ENCODE data around the gene CASP2. TPM values are rescaled to one million over a fixed set of nuclear protein-coding genes. Genes with fewer than 3 reads are reported as not detected.

Gene CASP2
- total and polyA plus RNA-seq, 3 experiments from 2014 or later: 23.0 to 107 (median 105) TPM

DNA sequence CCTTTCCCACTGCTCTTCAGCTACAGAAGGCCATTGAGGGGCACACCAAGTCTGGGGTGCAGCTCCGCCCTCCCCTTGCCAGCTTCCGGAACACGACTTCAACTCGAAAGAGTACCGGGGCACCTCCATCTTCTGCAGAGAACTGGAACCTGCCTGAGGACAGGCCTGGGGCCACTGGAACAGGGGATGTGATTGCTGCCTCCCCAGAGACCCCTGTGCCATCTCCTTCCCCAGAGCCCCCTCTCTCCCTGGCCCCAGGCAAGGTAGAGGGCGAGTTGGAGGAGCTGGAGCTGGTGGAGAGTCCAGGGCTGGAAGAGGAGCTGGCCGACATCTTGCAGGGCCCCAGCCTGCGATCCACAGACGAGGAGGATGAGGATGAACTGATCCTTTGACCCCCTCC lies 63.4 kb downstream of the CASP2 start:
- ChIA-PET POLR2A (no interaction called here), CTCF (interaction anchor here (1.0 to 1.4 kb wide), 3 partner anchors 28 to 111 kb away, joined by 3 to 4 read pairs (median 4); no protein-coding TSS in a partner anchor)
- no peak overlapping the region for H3K4me3 Mint-ChIP-seq
- no peak for DNase-seq
- no peaks in the 10 kb centered on the region for H3K9me3 ChIP-seq (ENCODE audit: low read length)
- H3K4me1 ChIP-seq (ENCODE audit: insufficient read depth, low read length): no peaks in the 10 kb centered on the region
- no peaks in the 10 kb centered on the region for H3K9me3 Mint-ChIP-seq
- no peak overlapping the region for H3K27ac Mint-ChIP-seq
- H3K4me1 Mint-ChIP-seq: peaks cover 0 to 5% (median 0%) of the 10 kb centered on the region in 3 donors
- no peak overlapping the region for H3K27ac ChIP-seq (ENCODE audit: low read depth, low read length)
- H3K27me3 Mint-ChIP-seq: peaks cover 3 to 5% of the 10 kb centered on the region in 2 donors
- no peak overlapping the region for H3K4me3 ChIP-seq (ENCODE audit: low read length)
- H3K27me3 ChIP-seq (ENCODE audit: insufficient read depth, low read length, poor library complexity, severe bottlenecking): no peaks in the 10 kb centered on the region
- no peaks in the 10 kb centered on the region for H3K36me3 Mint-ChIP-seq
- H3K36me3 ChIP-seq (ENCODE audit: insufficient read depth, low read length): no peaks in the 10 kb centered on the region

DNA sequence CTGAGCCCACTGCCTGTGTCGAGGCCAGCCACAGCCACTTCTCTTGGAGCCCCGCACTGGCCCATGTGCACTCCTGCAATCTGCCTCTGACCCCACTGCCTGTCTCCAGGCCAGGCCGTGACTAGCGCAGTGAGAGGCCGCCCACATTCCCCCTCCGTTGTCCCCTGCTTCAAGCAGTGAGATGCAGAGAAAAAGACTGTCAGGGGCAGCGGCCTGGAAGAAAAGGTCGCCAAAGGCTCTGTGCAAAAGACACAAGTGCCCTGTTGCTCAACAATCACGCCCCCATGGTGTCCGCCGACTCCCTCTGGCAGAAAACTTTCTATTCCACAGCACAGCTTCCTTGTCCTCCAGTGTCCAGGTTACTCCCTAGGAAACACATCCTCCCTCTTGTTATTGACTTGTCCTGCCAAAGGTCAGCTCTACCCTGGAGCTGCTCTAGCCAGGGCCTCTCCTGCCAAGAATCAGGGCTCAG lies 64.4 kb downstream of the CASP2 start:
- H3K4me3 Mint-ChIP-seq: no peak overlapping the region
- peaks cover 0 to 5% (median 0%) of the 10 kb centered on the region in 3 donors for H3K4me1 Mint-ChIP-seq
- H3K27ac Mint-ChIP-seq: peak overlapping the region in 1 of 8 donors; percentile 68
- no peaks in the 10 kb centered on the region for H3K4me1 ChIP-seq (ENCODE audit: insufficient read depth, low read length)
- no peak overlapping the region for H3K4me3 ChIP-seq (ENCODE audit: low read length)
- no peaks in the 10 kb centered on the region for H3K36me3 Mint-ChIP-seq
- H3K9me3 Mint-ChIP-seq: no peaks in the 10 kb centered on the region
- H3K27me3 ChIP-seq (ENCODE audit: insufficient read depth, low read length, poor library complexity, severe bottlenecking): no peaks in the 10 kb centered on the region
- H3K36me3 ChIP-seq (ENCODE audit: insufficient read depth, low read length): no peaks in the 10 kb centered on the region
- H3K27me3 Mint-ChIP-seq: peaks cover 3 to 5% of the 10 kb centered on the region in 2 donors
- CTCF ChIA-PET: no interaction called here
- DNase-seq: no peak
- H3K9me3 ChIP-seq (ENCODE audit: low read length): no peaks in the 10 kb centered on the region
- no peak overlapping the region for H3K27ac ChIP-seq (ENCODE audit: low read depth, low read length)
- POLR2A ChIA-PET: no interaction called here

DNA sequence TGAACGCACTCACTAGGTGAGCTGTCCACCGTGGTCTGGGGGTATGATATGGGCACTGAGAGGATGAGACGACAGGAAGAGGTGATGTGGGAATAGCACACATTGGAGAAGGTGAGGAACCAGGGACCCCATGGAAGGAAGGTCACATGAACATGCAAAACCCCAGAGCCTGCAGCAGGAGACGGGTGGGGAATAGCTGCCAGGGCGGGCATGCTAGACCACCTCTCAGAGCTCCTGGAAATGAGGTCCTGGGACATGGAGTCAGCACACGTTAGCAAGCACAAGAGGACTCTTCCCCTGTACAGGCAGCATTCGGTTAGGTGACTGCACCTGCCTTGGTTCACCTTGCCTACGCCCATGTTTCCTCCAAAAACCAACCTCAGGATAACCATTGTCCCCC lies 66.2 kb downstream of the CASP2 start:
- no peak overlapping the region for H3K4me3 ChIP-seq (ENCODE audit: low read length)
- H3K27ac Mint-ChIP-seq: no peak overlapping the region
- CTCF ChIA-PET: no interaction called here

DNA sequence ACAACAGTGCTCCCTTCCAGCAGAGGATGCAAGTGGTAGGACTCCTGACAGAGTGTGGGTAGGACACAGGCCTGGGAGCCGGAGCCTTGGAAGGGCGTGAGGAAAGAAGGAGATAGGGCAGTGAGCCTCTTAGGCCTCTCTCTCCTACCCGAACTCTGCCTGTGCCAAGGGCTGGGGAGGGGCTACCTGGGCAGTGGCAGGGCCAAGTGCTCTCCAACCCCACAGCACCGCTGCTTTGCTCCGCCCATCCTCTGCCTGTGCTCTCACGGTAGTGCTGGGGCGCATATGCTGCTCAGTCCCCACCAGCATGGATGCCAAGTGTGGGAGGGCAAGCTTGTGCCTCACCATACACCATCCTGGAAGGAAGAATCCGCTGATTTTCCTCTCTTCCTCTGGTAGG lies 66.8 kb downstream of the CASP2 start:
- Mint-ChIP-seq H3K4me3 (no peak overlapping the region), H3K4me1 (peaks cover 0 to 5% (median 0%) of the 10 kb centered on the region in 3 donors), H3K27me3 (peaks cover 3 to 5% of the 10 kb centered on the region in 2 donors), H3K36me3 (no peaks in the 10 kb centered on the region), H3K27ac (peak overlapping the region in 1 of 8 donors; percentile 60), H3K9me3 (no peaks in the 10 kb centered on the region)
- Histone ChIP-seq H3K27ac (ENCODE audit: low read depth, low read length) (no peak overlapping the region), H3K9me3 (ENCODE audit: low read length) (no peaks in the 10 kb centered on the region), H3K27me3 (ENCODE audit: insufficient read depth, low read length, poor library complexity, severe bottlenecking) (no peaks in the 10 kb centered on the region), H3K4me3 (ENCODE audit: low read length) (no peak overlapping the region), H3K36me3 (ENCODE audit: insufficient read depth, low read length) (no peaks in the 10 kb centered on the region), H3K4me1 (ENCODE audit: insufficient read depth, low read length) (no peaks in the 10 kb centered on the region)
- CTCF ChIA-PET: interaction anchor here (1.0 to 2.4 kb wide), 4 partner anchors 10 to 115 kb away, joined by 3 to 9 read pairs (median 5); no protein-coding TSS in a partner anchor
- POLR2A ChIA-PET: interaction anchor here (1.0 kb wide), 1 partner anchor 21 kb away, joined by 4 read pairs; no protein-coding TSS in a partner anchor
- DNase-seq: no peak

More for the DNA sequence above, 66.2 kb downstream of the CASP2 start:
- no peak overlapping the region for H3K27ac ChIP-seq (ENCODE audit: low read depth, low read length)
- H3K4me1 ChIP-seq (ENCODE audit: insufficient read depth, low read length): no peaks in the 10 kb centered on the region
- no peak for DNase-seq
- no peaks in the 10 kb centered on the region for H3K27me3 ChIP-seq (ENCODE audit: insufficient read depth, low read length, poor library complexity, severe bottlenecking)
- Mint-ChIP-seq H3K36me3 (no peaks in the 10 kb centered on the region), H3K4me1 (peaks cover 0 to 5% (median 0%) of the 10 kb centered on the region in 3 donors), H3K4me3 (no peak overlapping the region), H3K9me3 (no peaks in the 10 kb centered on the region), H3K27me3 (peaks cover 3 to 5% of the 10 kb centered on the region in 2 donors)
- H3K36me3 ChIP-seq (ENCODE audit: insufficient read depth, low read length): no peaks in the 10 kb centered on the region
- POLR2A ChIA-PET: no interaction called here
- no peaks in the 10 kb centered on the region for H3K9me3 ChIP-seq (ENCODE audit: low read length)

DNA sequence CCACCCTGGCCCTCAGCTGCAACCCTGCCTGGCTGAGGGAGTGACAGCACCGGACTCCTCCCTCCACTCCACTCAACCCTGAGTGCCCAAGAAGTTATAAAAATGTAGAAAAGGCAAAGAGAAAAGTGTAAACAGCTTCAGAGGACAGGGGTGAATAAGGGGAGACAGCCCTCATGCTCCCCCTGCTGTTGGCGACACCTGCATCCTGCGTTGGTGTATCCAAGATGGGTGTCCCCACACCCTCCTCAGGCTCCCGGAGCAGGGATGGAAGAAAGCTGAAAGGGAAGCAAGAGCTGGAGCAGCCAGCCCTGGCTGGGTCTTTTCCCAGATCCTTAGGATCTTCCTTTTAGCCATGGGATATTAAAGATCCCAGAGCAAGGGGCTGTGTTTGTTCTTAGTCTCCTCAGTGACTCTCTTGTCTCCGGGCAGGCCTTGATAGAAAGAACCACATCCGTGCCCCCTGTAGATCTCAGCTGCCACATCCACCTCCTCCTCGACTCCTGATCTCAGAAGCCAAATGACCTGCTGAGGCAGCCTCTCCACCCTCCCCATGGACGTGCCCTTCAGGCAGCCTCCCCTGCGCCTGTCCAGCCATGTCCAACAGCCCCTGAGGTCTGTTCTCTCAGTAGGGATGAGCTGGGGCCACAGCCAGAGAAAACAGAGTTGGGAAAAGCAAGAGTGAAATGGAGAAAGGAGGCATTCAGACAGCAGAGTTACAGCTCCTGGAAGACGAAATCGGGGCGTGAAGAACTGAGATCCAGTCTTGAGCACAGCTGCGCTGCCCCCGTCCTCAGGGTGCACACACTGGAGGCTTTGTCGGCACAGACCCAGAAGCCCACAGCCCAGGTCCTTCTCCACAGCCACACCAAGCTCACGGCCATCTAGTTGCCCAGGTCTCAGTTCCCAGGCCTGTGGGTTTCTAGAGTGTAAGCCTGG lies 67.6 kb downstream of the CASP2 start:
- H3K4me1 ChIP-seq (ENCODE audit: insufficient read depth, low read length): no peaks in the 10 kb centered on the region
- Mint-ChIP-seq H3K4me1 (peaks cover 3 to 10% (median 5%) of the 10 kb centered on the region in 3 donors), H3K36me3 (no peaks in the 10 kb centered on the region), H3K27ac (peak overlapping the region in 1 of 8 donors; percentile 60), H3K27me3 (peaks cover 5 to 6% of the 10 kb centered on the region in 2 donors), H3K4me3 (no peak overlapping the region), H3K9me3 (no peaks in the 10 kb centered on the region)
- no peaks in the 10 kb centered on the region for H3K36me3 ChIP-seq (ENCODE audit: insufficient read depth, low read length)
- POLR2A ChIA-PET: interaction anchor here (1.0 kb wide), 1 partner anchor 20 kb away, joined by 4 read pairs; no protein-coding TSS in a partner anchor
- H3K4me3 ChIP-seq (ENCODE audit: low read length): no peak overlapping the region
- no peak for DNase-seq
- no peak overlapping the region for H3K27ac ChIP-seq (ENCODE audit: low read depth, low read length)
- CTCF ChIA-PET: interaction anchor here (1.0 to 3.1 kb wide), 6 partner anchors 10 to 115 kb away, joined by 3 to 11 read pairs (median 5); partner anchors contain the start of gene ZYX
- no peaks in the 10 kb centered on the region for H3K9me3 ChIP-seq (ENCODE audit: low read length)
- H3K27me3 ChIP-seq (ENCODE audit: insufficient read depth, low read length, poor library complexity, severe bottlenecking): no peaks in the 10 kb centered on the region

DNA sequence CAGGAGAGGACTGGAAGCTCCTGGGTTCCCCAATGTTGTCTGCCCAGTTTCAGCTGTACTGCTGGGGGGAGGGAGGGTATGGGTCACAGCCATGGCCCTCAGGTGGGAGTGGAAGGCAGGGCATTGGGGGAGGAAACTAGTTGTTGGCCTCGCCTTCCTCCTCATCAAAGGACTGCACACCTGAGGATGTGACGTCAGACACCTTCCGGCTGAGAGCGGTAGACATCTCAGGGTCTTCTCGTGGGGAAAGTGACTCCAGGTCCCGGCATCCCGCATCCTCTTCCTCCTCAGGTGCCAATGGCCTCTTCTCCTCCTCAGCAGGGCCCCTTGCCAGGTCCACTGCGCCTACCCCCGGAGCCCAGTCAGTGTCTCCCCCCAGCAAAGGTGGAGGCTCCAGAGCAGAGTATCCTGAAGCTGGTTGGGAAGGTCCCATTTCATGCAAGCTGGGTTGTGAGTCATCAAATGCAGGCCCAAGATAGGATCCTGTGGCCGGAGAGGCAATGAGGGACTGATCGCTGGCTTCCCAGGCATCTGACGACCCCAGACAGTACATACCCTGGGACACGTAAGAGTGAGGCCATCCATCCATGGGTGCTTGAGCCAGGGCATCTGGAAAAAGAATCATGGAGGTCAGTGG lies 68.4 kb downstream of the CASP2 start:
- Mint-ChIP-seq H3K4me1 (peaks cover 3 to 10% (median 5%) of the 10 kb centered on the region in 3 donors), H3K36me3 (no peaks in the 10 kb centered on the region), H3K4me3 (peak overlapping the region in 1 of 7 donors; percentile 66), H3K27ac (peak overlapping the region in 2 of 8 donors; percentile 47 to 76), H3K27me3 (peaks cover 5 to 8% of the 10 kb centered on the region in 2 donors), H3K9me3 (no peaks in the 10 kb centered on the region)
- no peak overlapping the region for H3K27ac ChIP-seq (ENCODE audit: low read depth, low read length)
- no peak for DNase-seq
- POLR2A ChIA-PET: no interaction called here
- no peak overlapping the region for H3K4me3 ChIP-seq (ENCODE audit: low read length)
- no peaks in the 10 kb centered on the region for H3K4me1 ChIP-seq (ENCODE audit: insufficient read depth, low read length)
- CTCF ChIA-PET: interaction anchor here (1.1 to 3.1 kb wide), 5 partner anchors 11 to 116 kb away, joined by 3 to 11 read pairs (median 6); partner anchors contain the start of gene ZYX
- no peaks in the 10 kb centered on the region for H3K27me3 ChIP-seq (ENCODE audit: insufficient read depth, low read length, poor library complexity, severe bottlenecking)
- H3K9me3 ChIP-seq (ENCODE audit: low read length): no peaks in the 10 kb centered on the region
- no peaks in the 10 kb centered on the region for H3K36me3 ChIP-seq (ENCODE audit: insufficient read depth, low read length)
